Measurements from ENCODE around the gene TNFRSF21. TPM values are rescaled to one million over a fixed set of nuclear protein-coding genes. Genes with fewer than 3 reads are reported as not detected.

The TNFRSF21 gene
- total RNA-seq, 1 donor from 2014 or later: 74.2 TPM

GRCh38 chr6:47345761-47346160, 36.1 kb upstream of the TNFRSF21 start:
- Mint-ChIP-seq H3K27ac (no peak overlapping the region), H3K9me3 (no peaks in the 10 kb centered on the region), H3K27me3 (no peaks in the 10 kb centered on the region), H3K4me1 (ENCODE audit: unreplicated experiment) (peaks cover 20% of the 10 kb centered on the region), H3K36me3 (no peaks in the 10 kb centered on the region), H3K4me3 (no peak overlapping the region)
- DNase-seq (ENCODE audit: extremely low spot score, unreplicated experiment): no peak
- no peak for TF ChIP-seq CTCF (conservative IDR thresholded peaks at IDR 0.05)

GRCh38 chr6:47344022-47344421, 34.3 kb upstream of the TNFRSF21 start:
- no peak for TF ChIP-seq CTCF (conservative IDR thresholded peaks at IDR 0.05)
- H3K27me3 Mint-ChIP-seq: no peaks in the 10 kb centered on the region
- H3K4me3 Mint-ChIP-seq: peak overlapping the region; percentile 22
- no peaks in the 10 kb centered on the region for H3K9me3 Mint-ChIP-seq
- peak overlapping the region; percentile 37 for H3K27ac Mint-ChIP-seq
- H3K4me1 Mint-ChIP-seq (ENCODE audit: unreplicated experiment): peaks cover 20% of the 10 kb centered on the region
- no peak for DNase-seq (ENCODE audit: extremely low spot score, unreplicated experiment)
- H3K36me3 Mint-ChIP-seq: no peaks in the 10 kb centered on the region

- no peak for TF ChIP-seq CTCF (conservative IDR thresholded peaks at IDR 0.05)
- H3K4me3 Mint-ChIP-seq: peak overlapping the region; percentile 22
- no peaks in the 10 kb centered on the region for H3K9me3 Mint-ChIP-seq
- no peak for DNase-seq (ENCODE audit: extremely low spot score, unreplicated experiment)
- H3K27ac Mint-ChIP-seq: peak overlapping the region; percentile 37
- H3K4me1 Mint-ChIP-seq (ENCODE audit: unreplicated experiment): peaks cover 20% of the 10 kb centered on the region
- no peaks in the 10 kb centered on the region for H3K36me3 Mint-ChIP-seq
- no peaks in the 10 kb centered on the region for H3K27me3 Mint-ChIP-seq
Measured at GRCh38 chr6:47343600-47343999, 33.9 kb upstream of the TNFRSF21 start.

- no peak for DNase-seq (ENCODE audit: extremely low spot score, unreplicated experiment)
- Mint-ChIP-seq H3K4me3 (no peak overlapping the region), H3K4me1 (ENCODE audit: unreplicated experiment) (peaks cover 20% of the 10 kb centered on the region), H3K27ac (no peak overlapping the region), H3K27me3 (no peaks in the 10 kb centered on the region), H3K36me3 (no peaks in the 10 kb centered on the region), H3K9me3 (no peaks in the 10 kb centered on the region)
- no peak for TF ChIP-seq CTCF (conservative IDR thresholded peaks at IDR 0.05)
Measured at GRCh38 chr6:47342824-47343223, 33.1 kb upstream of the TNFRSF21 start.

- H3K9me3 Mint-ChIP-seq: no peaks in the 10 kb centered on the region
- H3K4me3 Mint-ChIP-seq: no peak overlapping the region
- no peaks in the 10 kb centered on the region for H3K27me3 Mint-ChIP-seq
- DNase-seq (ENCODE audit: extremely low spot score, unreplicated experiment): no peak
- H3K27ac Mint-ChIP-seq: no peak overlapping the region
- H3K36me3 Mint-ChIP-seq: no peaks in the 10 kb centered on the region
- no peak for TF ChIP-seq CTCF (conservative IDR thresholded peaks at IDR 0.05)
- peaks cover 3% of the 10 kb centered on the region for H3K4me1 Mint-ChIP-seq (ENCODE audit: unreplicated experiment)
Measured at GRCh38 chr6:47337519-47337918, 27.8 kb upstream of the TNFRSF21 start.

GRCh38 chr6:47336334-47336733, 26.6 kb upstream of the TNFRSF21 start:
- DNase-seq (ENCODE audit: extremely low spot score, unreplicated experiment): no peak
- no peaks in the 10 kb centered on the region for H3K9me3 Mint-ChIP-seq
- H3K36me3 Mint-ChIP-seq: no peaks in the 10 kb centered on the region
- H3K4me1 Mint-ChIP-seq (ENCODE audit: unreplicated experiment): no peaks in the 10 kb centered on the region
- no peaks in the 10 kb centered on the region for H3K27me3 Mint-ChIP-seq
- no peak for TF ChIP-seq CTCF (conservative IDR thresholded peaks at IDR 0.05)
- H3K4me3 Mint-ChIP-seq: peak overlapping the region; percentile 7
- H3K27ac Mint-ChIP-seq: peak overlapping the region; percentile 71
